GM18526 (cell line): ENCODE data around the gene TOR1AIP1.

ENCODE experiments used
- POLR2A ChIP-seq: IDR thresholded peaks from 3 replicates; pipeline ENCODE4 v1.6.1; 2011; ENCODE audit not compliant: insufficient read length; ENCODE audit errors: extremely low read depth

Gene TOR1AIP1

DNA sequence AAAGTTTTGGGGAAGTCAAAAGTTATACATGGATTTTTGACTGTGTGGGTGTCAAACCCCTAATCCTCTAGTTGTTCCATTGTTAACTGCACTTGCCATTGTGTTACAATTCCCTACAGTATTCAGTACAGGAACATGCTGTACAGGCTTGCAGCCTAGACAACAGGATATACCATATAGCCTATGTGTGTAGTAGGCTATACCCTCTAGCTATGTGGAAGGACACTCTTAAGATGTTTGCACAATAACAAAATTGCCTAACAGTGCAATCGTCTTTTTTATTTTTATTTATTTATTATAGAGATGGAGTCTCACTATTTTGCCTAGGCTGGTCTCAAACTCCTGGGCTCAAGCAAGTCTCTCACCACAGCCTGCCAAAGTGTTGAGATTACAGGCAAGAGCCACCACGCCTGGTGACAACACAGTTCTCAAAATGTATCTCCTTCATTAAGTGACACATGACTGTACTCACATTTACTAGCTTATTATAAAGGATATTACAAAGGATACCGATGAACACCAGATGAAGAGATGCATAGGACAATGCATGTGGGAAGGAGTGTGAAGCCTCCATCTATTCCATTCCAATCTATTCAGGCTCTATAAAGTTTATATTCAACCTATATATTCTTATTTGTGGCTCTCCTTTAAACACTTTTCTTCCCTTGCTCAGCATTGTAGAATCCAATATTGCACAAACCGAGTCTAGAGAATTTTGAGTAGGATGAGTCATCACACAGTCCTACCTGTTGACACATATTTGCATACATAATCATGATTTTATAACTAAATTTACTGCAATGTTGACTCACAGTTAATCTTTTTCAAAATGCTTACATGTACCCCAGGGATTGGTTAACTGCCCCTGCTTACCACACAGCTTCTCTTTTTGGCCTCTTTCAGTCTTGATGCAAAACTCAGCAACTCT lies 44.1 kb downstream of the TOR1AIP1 start:
- TF ChIP-seq POLR2A, result no peak

DNA sequence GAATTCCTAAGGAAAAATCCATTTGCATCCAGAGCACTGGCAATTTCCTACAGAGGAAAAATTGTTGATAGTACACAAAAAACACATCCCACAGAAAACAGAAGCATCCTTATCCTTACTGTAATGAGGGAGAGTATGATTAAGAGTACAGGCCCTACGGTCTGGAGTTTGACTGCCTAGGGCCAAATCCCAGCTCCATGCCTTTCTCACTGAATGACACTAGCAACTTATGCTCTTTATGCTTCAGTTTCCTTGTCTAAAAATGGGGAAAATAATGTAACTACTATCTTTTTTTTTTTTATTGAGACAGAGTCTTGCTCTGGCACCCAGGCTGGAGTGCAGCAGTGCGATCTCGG lies 44.7 kb downstream of the TOR1AIP1 start:
- TF ChIP-seq POLR2A, result no peak

DNA sequence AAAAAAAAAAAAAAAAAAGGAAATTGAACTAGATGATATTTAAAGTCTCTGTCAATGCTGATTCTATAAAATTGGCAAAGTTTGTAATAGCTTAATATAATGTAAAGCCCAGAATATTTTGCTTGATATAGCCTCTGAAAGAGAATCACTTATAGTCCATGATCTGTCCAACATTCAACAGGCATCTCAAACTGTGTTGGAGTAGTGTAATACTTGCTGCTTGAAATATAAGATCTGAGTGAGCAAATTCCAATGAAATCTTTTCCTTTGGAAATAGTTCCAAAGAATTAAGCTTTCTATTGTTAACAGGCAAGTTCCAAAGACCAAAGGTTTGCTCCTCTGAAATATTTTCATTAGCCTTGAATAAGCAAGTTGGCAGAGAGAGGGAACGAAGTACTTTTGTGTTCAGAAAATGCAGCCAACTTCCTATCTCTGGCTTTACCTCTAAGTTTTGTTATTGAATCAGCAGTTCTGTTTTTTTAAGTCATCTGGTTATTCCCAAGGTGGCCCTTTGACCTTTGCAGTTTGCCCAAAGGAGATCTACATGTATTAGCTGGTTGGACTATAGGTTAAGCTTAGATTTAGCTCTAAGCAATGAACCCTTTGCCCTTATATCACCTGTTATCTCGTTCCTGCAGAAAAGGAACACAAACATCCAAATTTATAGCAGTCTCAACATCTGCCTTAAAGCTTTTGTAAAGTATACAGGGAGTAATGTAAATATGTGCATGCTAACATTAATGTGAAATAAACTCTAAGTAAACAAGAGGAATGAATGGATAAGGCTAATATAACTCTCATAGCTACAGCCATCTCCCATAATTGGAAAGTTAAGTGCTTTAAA lies 48.1 kb downstream of the TOR1AIP1 start:
- no peak for TF ChIP-seq POLR2A

DNA sequence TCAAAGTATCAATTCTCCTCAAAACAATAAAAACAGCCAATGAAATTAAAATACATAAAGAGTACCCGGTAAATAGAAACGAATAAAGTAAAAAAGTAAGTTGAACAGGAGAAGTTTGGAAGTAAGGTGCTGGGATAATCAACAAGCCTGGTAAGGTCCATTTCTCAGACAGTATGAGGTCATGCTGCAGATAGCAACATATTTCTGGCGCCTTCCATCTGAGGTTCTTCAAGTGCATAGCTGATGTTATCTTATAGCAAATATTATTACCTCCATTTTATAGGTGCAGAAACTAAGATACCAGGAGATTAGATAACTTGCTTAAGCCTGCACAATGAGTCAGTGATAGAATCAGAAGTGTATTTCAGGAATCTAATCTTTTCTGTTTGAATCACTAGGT lies 48.8 kb downstream of the TOR1AIP1 start:
- no peak for TF ChIP-seq POLR2A

DNA sequence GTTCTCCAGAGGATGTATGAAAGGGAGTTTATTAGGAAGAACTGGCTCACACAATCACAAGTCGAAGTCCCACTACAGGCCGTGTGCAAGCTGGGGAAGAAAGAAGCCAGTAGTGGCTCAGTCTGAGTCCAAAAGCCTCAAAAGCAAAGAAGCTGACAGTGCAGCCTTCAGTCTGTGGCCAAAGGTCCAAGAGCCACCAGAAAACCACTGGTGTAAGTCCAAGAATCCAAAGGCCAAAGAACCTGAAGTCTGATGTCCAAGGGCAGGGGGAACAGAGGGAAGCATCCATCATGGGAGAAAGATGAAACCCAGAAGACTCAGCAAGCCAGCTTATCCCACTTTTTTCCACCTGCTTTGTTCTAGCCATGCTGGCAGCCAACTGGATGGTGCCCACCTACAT lies 51.1 kb downstream of the TOR1AIP1 start:
- TF ChIP-seq POLR2A, result no peak

DNA sequence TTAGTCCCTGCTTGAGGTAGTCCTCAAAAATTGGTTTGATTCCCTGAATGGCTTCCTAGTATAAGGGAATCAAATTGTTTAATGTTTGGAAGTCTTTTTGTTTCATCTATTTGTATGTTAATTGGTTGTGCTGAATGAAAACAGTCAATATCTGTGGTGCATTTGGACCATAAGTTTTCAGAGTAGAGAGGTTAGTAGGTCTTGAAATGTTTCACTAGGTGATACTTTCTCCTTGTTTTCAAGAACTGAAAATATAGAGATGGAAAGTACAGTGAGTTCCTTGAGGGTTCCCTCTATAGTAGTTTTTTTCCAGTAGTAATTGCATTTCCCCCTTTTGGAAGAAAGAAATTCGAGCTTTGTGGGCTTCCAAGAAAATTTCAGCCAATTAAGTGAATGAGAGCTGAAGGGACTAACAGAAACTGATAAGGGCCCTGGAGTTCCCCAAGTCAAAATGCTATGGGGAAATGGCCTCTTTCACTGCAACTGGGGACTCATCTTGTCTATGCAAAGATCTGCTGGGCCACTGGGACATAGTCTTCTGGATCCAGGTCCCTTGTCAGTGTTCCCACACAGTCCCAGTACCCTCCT lies 53.9 kb downstream of the TOR1AIP1 start:
- no peak for TF ChIP-seq POLR2A

DNA sequence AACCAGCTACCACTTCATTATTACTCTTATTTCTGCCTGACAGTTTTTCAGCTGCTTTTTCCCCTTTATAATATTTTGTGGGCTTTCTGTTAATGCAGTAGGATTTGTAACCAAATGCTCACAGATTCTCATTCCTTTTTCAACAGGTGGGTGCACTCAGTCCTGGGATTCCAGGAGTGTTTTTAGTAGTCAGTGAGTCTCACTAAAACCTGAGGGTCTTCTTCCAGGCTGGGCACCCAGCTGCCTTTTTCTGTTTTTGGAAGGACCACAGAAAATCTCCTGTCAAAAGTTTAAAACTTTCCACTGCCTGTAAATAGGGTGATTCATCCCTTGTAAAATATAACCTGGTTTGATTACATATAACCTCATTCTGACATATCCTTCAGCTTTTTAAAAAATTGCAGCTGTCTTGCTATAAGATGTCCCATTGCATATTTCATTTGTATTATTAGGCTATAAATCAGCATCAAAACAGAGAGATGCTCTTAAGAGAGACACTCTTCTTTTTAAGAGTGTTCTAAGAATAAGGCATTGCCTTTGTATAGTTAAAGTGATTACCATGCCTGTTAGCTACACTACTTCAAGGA lies 55.7 kb downstream of the TOR1AIP1 start:
- TF ChIP-seq POLR2A, result no peak

DNA sequence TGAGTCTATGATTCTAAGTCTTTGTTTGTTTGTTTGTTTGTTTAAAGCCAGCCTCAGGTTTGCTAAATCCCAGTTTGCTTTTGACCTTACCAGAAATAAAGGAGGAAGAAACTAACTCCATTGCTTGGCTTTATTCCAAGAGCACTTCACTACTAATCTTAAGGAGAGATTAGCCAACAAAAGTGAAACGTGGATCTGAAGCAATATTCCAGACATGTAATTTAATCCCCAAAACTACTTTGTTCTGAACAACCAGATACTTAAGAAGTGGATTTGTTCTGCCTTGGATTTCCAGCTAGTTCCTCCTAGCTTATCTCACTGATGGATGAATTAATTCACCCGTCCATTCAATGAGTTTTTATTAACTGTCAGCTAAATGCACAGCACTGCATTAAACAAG lies 56.7 kb downstream of the TOR1AIP1 start:
- no peak for TF ChIP-seq POLR2A

DNA sequence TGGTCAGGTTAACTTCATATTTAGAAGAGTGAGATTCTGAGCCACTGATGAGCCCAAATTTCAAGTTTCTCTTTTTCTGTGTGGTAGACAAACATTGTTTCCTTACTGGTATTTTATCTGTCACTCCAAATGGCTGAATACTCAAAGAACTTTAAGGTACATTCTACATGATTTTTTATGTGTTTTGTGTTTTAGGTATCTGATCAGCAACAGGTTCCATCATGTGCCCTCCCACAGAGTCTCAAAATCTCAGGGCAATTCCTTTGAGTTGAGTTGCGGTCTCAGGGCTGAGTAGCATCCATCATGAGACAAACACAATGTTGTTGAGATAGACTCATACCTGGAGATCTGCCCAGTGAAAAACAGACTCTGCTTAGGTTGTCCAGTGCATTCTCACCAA lies 57.9 kb downstream of the TOR1AIP1 start:
- TF ChIP-seq POLR2A, result no peak

DNA sequence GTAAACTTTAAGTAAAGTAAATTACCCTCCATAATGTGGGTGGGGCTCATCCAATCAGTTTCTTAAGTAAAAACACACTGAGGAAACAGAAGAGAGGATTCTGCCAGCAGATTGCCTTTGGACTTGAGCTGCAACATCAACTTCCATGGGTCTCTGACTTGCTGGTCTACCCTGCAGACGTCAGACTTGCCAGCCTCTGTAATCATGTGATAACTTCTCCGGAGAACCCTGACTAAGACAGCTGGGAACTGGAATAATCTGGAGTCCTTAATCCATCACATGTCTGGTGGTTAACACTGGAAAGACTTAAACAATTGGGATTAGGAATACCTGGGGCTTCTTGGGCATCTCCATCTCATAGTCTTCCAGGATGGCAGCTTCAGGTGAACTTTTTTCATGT lies 59.4 kb downstream of the TOR1AIP1 start:
- TF ChIP-seq POLR2A, result no peak

DNA sequence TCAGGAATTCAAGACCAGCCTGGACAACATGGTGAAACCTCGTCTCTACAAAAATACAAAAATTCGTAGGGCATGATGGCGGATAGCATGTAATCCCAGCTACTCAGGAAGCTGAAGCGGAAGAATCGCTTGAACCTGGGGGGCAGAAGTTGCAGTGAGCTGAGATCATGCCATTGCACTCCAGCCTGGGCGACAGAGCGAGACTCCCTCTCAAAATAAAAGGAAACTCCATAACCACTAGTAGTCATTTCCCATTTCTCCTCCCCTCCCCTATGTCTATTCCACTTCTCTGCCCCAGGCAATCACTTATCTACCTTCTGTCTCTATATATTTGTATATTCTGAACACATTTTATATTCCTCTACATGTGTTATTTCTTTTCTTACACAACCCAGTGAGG lies 68.6 kb downstream of the TOR1AIP1 start:
- TF ChIP-seq POLR2A, result no peak

DNA sequence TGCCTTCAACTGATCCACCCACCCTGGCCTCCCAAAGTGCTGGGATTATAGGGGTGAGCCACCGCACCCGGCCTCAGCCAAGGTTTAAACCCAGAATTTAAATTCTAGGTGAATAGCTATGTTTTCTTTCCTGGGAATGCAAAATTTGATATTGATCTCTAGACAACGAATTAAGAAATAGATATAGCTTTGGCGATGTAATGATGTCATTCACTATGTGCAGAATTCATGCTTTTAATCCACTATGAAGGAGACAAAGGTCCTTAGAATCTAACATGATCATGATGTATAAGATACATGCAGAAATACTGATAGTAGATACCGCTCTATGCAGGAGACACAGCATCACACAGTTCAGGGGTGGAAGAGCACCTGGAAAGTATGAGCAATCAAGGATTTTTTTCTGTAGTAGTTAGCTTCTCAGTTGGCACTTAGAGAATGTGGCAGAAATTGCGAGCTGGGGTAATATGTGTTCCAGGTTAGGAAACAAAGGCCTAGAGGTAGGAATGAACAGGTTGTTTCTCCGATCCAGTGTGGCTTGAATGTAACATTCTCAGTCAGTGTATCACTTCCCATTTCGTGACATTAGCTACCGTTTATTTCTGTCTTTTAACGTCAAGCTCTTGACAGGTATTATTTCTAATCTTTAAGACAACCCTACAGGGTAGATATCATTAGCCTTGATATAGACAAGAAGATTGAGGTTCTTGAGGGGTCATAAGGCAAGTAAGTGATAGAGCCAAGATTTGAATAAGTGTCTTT lies 69.5 kb downstream of the TOR1AIP1 start:
- TF ChIP-seq POLR2A, result no peak

DNA sequence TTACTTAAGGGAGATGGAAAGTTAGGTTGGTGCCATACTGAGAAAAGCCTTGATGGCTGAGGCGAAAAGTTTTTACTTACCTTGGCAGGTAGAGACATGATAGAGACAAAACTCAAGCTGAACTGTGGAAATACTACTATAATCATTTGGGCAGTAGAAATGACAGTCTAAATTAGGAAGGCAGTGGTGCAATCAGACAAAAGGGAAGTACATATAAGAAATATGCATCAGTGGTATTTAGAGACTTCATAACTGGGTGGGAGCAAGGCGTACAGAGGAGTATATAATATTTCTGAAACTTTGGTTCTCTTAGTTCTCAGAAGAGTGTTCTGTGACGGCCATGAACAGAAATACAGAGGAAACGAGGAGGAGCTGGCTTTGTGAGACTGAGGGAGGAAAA lies 70.1 kb downstream of the TOR1AIP1 start:
- no peak for TF ChIP-seq POLR2A

DNA sequence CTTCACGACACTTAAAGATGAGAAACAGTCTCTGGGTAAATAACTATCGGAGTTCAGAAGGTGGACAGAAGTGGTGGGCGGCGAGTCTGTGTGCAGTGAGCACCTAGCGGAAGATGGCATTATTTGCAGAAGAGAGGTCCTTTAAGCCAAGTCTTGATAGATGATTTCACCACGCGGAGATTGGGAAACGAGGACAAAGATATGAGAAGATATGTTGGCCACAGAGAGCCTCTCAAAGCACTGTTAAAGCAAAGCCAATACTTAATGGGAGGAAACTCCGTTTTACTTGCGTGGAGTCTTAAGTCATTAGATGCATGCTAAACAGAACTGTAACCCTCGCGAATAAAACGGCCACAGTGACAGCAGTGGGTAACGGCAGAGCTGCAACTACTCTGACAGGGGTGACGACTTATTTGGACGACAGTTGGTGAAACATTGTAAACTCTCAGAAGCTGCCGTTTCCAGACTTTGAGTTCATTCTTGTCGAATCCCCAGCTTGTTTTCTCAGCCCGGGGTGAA lies 71.9 kb downstream of the TOR1AIP1 start:
- TF ChIP-seq POLR2A, result no peak
